HL-60/S4 treated with retinoic acid at 250 ng/mL for 4 days and 3 days (cell line): Measurements from ENCODE around the gene CAMK2A.

Experiments
- in situ Hi-C: fragments of 300-500 bp; cut with MboI; formaldehyde crosslinking; loops from 2 replicates; pipeline ENCODE4 v1.7.0; 2022; ENCODE audit warnings: low sequenced_read_pairs

CAMK2A gene

GRCh38 chr5:150190503-150190979, 99.0 kb downstream of the CAMK2A start:
- in situ Hi-C loops: no loop called here

GRCh38 chr5:150189728-150190502, 99.7 kb downstream of the CAMK2A start, which contains the start of gene SLC6A7:
TSS of gene SLC6A7 (plus strand) at chr5:150190062. CDS start at chr5:150190328, 266 bp downstream.
- in situ Hi-C loops: no loop called here

GRCh38 chr5:150189326-150189725, 100.2 kb downstream of the CAMK2A start:
- in situ Hi-C loops: no loop called here

- in situ Hi-C loops: no loop called here
Observed at GRCh38 chr5:150188146-150188842, 101.3 kb downstream of the CAMK2A start.

GRCh38 chr5:150186897-150187296, 102.7 kb downstream of the CAMK2A start:
- in situ Hi-C loops: no loop called here

- in situ Hi-C loops: no loop called here
Observed at GRCh38 chr5:150186137-150186536, 103.4 kb downstream of the CAMK2A start.

- in situ Hi-C loops: no loop called here
Observed at GRCh38 chr5:150184990-150185912, 104.3 kb downstream of the CAMK2A start.

GRCh38 chr5:150184006-150184405, 105.6 kb downstream of the CAMK2A start:
- in situ Hi-C loops: no loop called here

GRCh38 chr5:150183436-150183835, 106.1 kb downstream of the CAMK2A start:
- in situ Hi-C loops: no loop called here

- in situ Hi-C loops: no loop called here
Observed at GRCh38 chr5:150182774-150183173, 106.8 kb downstream of the CAMK2A start.

- in situ Hi-C loops: no loop called here
Observed at GRCh38 chr5:150181766-150182545, 107.6 kb downstream of the CAMK2A start.

GRCh38 chr5:150181027-150181426, 108.5 kb downstream of the CAMK2A start:
- in situ Hi-C loops: no loop called here

GRCh38 chr5:150180241-150181026, 109.1 kb downstream of the CAMK2A start:
- in situ Hi-C loops: no loop called here

- in situ Hi-C loops: no loop called here
Observed at GRCh38 chr5:150179019-150179620, 110.5 kb downstream of the CAMK2A start.

GRCh38 chr5:150178262-150178661, 111.3 kb downstream of the CAMK2A start:
- in situ Hi-C loops: no loop called here

- in situ Hi-C loops: no loop called here
Observed at GRCh38 chr5:150177721-150178120, 111.9 kb downstream of the CAMK2A start.

- in situ Hi-C loops: no loop called here
Observed at GRCh38 chr5:150176745-150177477, 112.7 kb downstream of the CAMK2A start.

GRCh38 chr5:150175536-150175935, 114.0 kb downstream of the CAMK2A start:
- in situ Hi-C loops: no loop called here
